Non-pigmented ciliary epithelial cell (primary cell): ENCODE results near the gene LOXL1.

Experiments
- DNase-seq: peaks from one replicate; pipeline ENCODE4 v3.0.0-alpha.2; 2010; ENCODE audit warnings: low read depth

Gene LOXL1

GRCh38 chr15:73994912-73995622 lies 68.8 kb downstream of the LOXL1 start:
- no peak for DNase-seq

- DNase-seq, result no peak
Observed at GRCh38 chr15:73996267-73996666, 70.0 kb downstream of the LOXL1 start.

- DNase-seq, result no peak
Observed at GRCh38 chr15:73996939-73997338, 70.7 kb downstream of the LOXL1 start.

- no peak for DNase-seq
Observed at GRCh38 chr15:73997986-73998385, 71.7 kb downstream of the LOXL1 start.
